ENCODE results near the gene TTC27.

DNA sequence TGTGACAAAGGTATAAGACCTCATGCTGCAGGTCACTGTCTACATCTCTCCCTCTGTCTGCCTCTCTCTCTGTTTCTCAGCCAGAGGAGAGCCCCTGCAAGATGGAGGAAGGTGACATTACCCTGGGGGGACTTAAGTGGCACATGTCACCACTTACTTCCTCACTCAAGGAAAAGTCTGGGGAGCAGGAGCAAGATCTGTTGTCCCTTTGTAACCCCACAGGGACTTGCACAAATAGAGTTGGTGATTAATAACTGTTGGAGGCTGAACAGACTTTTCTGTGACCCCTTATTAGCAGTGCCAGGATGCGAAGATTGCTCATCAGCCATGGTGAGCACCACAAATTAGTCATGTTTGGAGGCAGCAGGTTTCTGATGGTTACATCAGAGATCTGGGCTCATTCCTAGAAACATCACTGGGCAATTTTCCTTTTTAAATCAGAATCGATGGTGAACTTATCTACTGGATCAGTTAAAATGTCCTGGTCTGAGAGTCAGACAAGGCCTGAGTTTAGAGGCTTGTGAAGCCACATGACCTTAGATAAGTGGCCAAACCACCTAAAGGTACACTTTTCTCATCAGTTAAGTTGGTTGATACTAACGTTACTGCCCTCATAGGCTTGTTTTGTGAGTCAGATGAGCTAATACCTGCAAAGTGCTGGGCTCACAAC lies 237.7 kb downstream of the TTC27 start:
- TF ChIP-seq CTCF (IDR thresholded peaks at IDR 0.05 in 4 of 5, conservative IDR thresholded peaks at IDR 0.05 in 1 of 5) = no peak
- TF ChIP-seq POLR2A (IDR thresholded peaks at IDR 0.05) = no peak

All from gastrocnemius medialis (tissue), 4 donors.